ENCODE results near the gene CHST15. TPM values are rescaled to one million over a fixed set of nuclear protein-coding genes. Genes with fewer than 3 reads are reported as not detected.

The CHST15 gene
- total RNA-seq, 1 donor from 2014 or later: 18.3 TPM

GRCh38 chr10:124081547-124082140 lies 11.8 kb downstream of the CHST15 start:
- DNase-seq: no peak

DNA sequence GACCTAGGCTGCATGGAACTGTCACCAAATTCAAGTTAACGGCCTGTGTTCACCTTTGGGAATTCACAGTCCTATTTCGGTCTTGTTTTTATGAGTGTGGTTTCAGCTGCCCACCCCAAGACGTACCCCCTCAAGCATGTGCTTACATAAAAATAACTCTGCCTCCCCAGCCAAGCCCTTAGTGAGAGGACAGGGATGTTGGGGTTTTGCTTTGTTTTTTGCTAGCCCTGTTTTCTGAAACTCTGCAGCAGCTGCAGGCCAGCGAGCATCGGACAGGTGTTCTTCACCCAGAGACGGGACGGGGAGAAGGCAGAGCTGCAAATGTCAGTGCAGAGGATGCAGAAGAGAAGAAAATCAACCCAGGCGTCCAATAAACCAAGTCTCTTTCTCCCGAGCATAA lies 13.5 kb downstream of the CHST15 start:
- no peak for DNase-seq

DNA sequence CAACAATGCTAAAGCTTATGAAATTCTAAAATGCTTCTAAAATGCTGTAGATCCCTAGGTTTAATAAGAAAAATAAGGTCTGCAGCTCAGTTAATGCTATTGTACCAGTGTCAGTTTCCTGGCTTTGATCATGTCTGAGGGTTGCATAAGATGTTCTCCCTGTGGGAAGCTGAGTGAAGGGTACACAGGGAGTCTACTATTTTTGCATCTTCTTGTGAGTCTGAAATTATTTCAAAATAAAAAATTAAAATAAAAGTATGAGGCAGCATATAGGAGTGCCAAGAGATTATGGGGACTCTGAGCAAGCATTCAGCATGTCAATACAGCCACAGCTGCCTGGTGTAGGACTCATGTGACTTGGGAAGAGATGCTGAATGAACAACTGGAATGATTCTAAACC lies 14.7 kb downstream of the CHST15 start:
- no peak for DNase-seq

- DNase-seq: no peak
Observed at GRCh38 chr10:124078028-124078427, 15.4 kb downstream of the CHST15 start.

DNA sequence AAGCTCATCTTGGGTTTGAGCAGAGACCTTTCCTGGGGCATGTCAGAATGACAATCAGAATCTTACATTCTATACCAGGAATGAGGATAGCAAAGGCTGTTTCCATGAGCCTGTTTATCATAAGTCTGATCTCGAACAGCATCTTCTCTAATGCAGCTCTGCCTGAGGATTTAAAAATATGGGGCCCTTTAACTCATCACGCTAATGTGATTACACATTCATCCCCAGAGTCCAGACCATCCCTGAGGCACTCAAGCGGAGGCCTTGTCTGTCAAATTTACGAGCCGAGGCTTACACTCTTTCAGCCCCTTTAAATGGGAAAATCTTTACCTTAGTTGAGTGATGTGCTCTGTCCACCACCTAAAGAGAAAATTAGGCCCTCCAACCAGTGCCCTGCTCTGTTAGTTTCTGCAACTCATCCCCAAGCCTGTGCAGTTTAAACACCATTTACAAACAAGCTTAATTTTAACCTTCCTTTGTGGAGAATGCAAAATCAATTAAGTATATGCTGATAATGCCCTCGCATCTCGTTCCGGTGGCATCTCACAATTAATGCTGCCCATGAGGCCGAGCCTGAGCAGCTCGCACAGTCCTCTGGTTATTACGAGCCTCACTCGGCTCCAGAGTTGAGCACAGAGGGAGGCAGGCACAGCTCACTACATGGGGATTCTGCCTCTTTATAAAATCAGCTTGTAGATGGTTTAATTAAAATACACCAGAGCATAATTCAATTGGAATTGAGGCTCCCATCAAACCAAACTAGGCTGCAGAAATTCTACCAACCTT lies 16.0 kb downstream of the CHST15 start:
- no peak for DNase-seq

DNA sequence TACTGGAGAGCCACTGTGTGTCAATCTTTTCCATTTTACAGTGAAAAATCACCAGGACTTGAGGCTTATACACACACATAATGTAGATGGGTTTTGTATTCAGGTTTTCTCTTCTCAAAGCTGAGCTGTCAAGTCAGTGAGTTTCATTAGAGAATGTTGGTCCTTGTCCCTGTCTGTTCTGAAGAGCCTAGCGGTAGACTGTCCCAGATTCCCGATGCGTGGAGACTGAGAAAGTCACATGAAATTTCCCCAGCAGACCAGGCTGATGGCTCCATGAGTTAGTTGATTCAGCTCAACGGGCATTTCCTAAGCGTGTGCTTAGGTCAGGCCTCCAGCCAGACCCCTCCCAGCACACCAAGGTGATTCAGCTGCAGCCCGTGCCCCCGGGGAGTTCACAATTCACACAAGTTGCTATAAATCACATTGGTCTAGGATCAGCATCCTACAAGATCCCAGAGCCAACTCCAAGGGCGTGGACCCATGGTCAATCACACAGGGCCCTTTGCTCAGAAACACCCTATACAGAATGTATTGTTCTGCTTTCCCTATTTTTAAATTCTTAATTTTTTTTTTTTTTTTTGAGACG lies 17.2 kb downstream of the CHST15 start:
- no peak for DNase-seq

DNA sequence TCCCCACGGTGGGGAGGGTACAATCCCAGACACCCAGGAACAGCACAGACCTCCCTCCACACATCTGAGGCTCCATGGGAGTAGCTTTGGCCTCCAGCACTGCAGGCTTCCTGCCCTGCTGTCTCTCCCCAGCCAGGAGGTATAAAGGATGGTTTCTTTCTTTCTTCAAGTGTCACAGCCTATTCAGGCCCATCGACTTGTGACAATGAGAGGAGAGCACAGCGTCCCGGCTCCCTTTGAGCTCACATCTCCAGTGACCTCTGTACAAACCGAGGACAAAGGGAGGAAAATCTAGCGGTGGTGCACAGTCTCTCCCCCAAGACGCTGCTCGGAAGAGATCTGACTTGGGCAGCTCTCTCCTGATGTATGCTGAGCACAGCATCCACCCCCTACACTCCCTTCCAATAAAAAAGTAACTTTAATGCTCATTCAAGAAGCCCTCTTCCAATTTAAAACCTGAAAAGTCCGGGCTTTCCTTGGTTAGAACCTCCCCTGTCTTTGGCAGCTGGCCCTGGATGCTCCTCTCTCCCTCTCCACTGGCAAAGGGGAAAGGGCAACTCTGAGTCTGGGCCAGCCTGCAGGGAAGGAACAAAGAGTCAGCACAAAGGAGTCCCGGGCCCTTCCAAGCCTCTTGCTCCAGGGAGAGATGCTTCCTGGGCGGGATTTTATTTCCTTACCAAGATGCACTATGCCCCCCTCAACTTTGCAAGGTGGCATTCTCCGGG lies 18.0 kb downstream of the CHST15 start:
- DNase-seq: no peak

- DNase-seq: no peak
Observed at GRCh38 chr10:124074501-124075109, 18.8 kb downstream of the CHST15 start.

- no peak for DNase-seq
Observed at GRCh38 chr10:124073978-124074377, 19.4 kb downstream of the CHST15 start.

DNA sequence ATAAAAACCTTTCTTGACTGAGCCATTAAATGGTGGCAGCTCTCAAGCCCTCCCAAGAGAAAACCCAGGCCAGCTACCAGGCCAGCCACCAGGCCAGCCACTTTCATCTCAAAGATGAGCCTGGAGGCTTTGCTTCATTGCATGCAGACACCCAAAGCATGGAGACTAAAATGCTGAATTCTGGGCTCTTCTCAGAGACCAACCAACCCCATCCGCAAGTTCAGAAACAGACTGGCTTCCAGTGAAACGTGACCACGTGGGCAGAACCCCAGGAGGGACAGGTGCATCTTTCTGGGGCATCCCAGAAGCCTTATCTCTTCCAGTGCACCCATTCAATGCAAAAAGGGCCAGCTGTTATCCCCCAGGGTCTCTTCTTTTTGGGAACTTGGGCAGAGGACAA lies 20.9 kb downstream of the CHST15 start:
- DNase-seq: no peak

DNA sequence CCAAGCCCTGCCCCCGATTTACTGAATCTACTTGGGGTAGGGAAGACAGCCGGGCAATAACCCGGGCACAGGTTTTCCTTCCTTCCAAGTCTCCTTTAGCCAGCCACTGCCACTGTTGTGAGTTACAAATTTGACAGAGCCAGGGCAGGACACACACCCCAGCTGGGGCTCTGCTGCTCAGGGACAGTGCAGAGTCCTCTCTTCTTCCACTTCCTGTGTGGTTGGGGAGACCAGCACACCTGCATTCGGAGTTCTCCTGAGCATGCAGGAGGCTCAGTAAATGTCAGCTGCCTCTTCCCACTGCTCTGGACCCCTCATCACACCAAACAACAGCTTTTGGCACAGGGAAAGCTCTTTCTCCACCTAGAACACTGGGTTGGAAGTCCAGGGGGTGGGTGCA lies 21.3 kb downstream of the CHST15 start:
- DNase-seq: no peak

DNA sequence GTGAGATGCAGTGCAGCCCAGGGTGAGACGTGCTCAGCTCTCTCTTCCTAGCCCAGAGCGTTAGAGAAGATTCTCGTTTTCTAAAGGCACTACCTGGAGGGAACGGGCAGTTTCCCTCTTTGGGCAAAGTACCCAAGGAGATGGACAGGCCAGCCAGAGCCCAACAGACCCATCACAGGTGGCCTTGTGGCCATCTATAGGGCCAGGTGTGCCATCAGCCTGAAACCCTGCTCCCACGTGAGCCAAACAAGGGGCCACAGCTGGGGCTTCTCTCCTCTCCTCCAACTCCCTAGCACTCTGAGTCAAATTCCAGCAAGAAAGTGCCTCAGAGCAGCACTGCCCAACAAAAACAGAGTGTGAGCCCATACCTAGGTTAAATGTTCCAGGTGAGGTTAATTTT lies 22.3 kb downstream of the CHST15 start:
- DNase-seq: no peak

- DNase-seq: no peak
Observed at GRCh38 chr10:124070666-124071065, 22.7 kb downstream of the CHST15 start.

- no peak for DNase-seq
Observed at GRCh38 chr10:124069341-124070264, 23.8 kb downstream of the CHST15 start.

DNA sequence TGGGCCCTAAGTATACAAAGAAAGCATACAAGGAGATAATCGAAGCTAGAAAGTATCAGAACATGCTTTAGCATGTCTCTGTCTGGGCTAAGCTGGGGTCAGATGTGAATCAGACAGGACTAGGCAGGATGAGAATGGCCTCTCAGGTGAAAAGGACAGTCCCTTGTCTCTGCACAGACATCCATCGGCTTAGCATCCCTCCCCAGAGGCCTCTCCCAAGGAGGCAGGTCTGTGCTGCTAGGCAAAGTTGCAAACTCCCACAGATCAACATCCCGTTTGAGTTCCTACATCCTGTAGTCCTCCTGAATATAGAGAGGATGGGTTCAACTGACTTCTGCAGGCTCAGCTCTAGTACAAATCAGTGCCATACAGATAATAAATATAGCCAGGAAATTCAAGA lies 24.5 kb downstream of the CHST15 start:
- no peak for DNase-seq

DNA sequence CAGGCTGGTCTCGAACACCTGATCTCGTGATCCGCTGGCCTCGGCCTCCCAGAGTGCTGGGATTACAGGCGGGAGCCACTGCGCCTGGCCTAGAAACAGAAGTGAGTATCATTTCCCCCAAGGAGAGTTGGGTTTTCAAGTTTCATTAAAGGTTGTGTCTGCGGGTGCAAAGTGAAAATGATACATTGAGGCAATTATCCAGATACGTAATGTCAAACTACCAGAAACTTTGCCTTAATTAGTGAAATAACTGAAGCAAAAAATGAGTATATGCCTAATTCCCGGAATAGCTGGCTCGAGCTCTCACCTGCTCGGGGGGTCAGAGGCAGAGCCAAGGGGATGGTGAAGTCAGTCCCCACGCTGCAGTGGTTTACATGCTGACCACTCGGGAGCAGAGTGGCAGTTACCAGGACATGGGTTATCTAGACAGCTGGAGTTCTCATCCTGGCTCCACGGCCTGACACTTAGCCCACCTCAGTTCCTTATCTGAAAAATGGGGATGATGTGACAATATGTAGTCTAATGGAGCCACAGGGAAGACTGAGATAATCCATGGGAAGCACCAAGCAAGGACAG lies 25.5 kb downstream of the CHST15 start:
- no peak for DNase-seq

GRCh38 chr10:124066781-124067714 lies 26.4 kb downstream of the CHST15 start:
- DNase-seq: peak; percentile 57

- no peak for DNase-seq
Observed at GRCh38 chr10:124066126-124066700, 27.2 kb downstream of the CHST15 start.

GRCh38 chr10:124065382-124066125 lies 27.8 kb downstream of the CHST15 start:
- no peak for DNase-seq

All from tongue (tissue), 2 donors.